ENCODE measurements around the gene ADGRL3.
"Not testable (repeated sequence)": the region's sequence is repeated elsewhere in the genome, so short reads cannot be mapped to it uniquely, and the experiment has no call there.

DNA sequence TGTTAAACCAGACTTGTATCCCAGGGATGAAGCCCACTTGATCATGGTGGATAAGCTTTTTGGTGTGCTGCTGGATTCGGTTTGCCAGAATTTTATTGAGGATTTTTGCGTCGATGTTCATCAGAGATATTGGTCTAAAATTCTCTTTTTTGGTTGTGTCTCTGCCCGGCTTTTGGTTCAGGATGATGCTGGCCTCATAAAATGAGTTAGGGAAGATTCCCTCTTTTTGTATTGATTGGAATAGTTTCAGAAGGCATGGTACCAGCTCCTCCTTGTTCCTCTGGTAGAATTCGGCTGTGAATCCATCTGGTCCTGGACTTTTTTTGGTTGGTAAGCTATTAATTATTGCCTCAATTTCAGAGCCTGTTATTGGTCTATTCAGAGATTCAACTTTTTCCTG is 556.8 kb downstream of the ADGRL3 start:
- TF ChIP-seq POLR2A (IDR thresholded peaks at IDR 0.05; ENCODE audit: low read length); GATA1 (IDR thresholded peaks at IDR 0.05; ENCODE audit: low read depth, low read length): not testable (repeated sequence)

All from erythroblast (primary cell).